Mesothelial cell of epicardium (in vitro differentiated cells): ENCODE data around the gene DNAJC16. TPM values are rescaled to one million over a fixed set of nuclear protein-coding genes. Genes with fewer than 3 reads are reported as not detected.
A peak's percentile ranks its signal among the peaks of the same experiment; 100 is the strongest.
"Not testable (repeated sequence)": the region's sequence is repeated elsewhere in the genome, so short reads cannot be mapped to it uniquely, and the experiment has no call there.

ENCODE experiments used
- DNase-seq, 2 experiments: peaks; one replicate each; pipeline ENCODE4 v3.0.0; 2021; ENCODE audit warnings: low spot score in 2 of 2; ENCODE audit not compliant: unreplicated experiment in 2 of 2
- H3K27ac Mint-ChIP-seq: 2 replicates; pipeline ENCODE4 v1.8.0; 2021; ENCODE audit warnings: mixed read lengths
- H3K27me3 Mint-ChIP-seq: 2 replicates; pipeline ENCODE4 v1.8.0; 2021; ENCODE audit warnings: low read depth, mixed read lengths
- H3K36me3 Mint-ChIP-seq: 2 replicates; pipeline ENCODE4 v1.8.0; 2021; ENCODE audit warnings: mixed read lengths
- H3K4me1 Mint-ChIP-seq: 2 replicates; pipeline ENCODE4 v1.8.0; 2021; ENCODE audit warnings: mixed read lengths
- H3K4me3 Mint-ChIP-seq: 2 replicates; pipeline ENCODE4 v1.8.0; 2021; ENCODE audit warnings: mild to moderate bottlenecking, moderate library complexity, mixed read lengths
- H3K9me3 Mint-ChIP-seq: 2 replicates; pipeline ENCODE4 v1.8.0; 2021; ENCODE audit warnings: mixed read lengths
- total RNA-seq: library from RNA; stranded (reverse); gene quantifications from 3 replicates; pipeline ENCODE4 v1.2.1, GENCODE V29; 2021
- TF ChIP-seq, protein P1 (sequence below): fragments of 200-600 bp; sonication (generic); IDR thresholded peaks from one replicate; pipeline ENCODE4 v1.5.0; 2021; ENCODE audit warnings: antibody characterized with exemption; ENCODE audit not compliant: unreplicated experiment

The DNAJC16 gene
- total RNA-seq, result 24.5 to 28.7 TPM (median 24.7 TPM) in 3 replicates

- no peaks in the 10 kb centered on the region for H3K27me3 Mint-ChIP-seq
- peak within 1 kb of the TSS; percentile 100 for H3K27ac Mint-ChIP-seq
- H3K36me3 Mint-ChIP-seq, result peaks cover 10% of the 10 kb centered on the region
- peak within 1 kb of the TSS; percentile 90 for H3K4me3 Mint-ChIP-seq
- no peaks in the 10 kb centered on the region for H3K9me3 Mint-ChIP-seq
- DNase-seq, result peak; percentile 91 to 92
- peaks cover 32% of the 10 kb centered on the region for H3K4me1 Mint-ChIP-seq
- TF ChIP-seq, protein P1, sequence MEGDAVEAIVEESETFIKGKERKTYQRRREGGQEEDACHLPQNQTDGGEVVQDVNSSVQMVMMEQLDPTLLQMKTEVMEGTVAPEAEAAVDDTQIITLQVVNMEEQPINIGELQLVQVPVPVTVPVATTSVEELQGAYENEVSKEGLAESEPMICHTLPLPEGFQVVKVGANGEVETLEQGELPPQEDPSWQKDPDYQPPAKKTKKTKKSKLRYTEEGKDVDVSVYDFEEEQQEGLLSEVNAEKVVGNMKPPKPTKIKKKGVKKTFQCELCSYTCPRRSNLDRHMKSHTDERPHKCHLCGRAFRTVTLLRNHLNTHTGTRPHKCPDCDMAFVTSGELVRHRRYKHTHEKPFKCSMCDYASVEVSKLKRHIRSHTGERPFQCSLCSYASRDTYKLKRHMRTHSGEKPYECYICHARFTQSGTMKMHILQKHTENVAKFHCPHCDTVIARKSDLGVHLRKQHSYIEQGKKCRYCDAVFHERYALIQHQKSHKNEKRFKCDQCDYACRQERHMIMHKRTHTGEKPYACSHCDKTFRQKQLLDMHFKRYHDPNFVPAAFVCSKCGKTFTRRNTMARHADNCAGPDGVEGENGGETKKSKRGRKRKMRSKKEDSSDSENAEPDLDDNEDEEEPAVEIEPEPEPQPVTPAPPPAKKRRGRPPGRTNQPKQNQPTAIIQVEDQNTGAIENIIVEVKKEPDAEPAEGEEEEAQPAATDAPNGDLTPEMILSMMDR, result no peak
Observed at GRCh38 chr1:15526490-15527339, at the start of gene DNAJC16. TSS of gene DNAJC16 (plus strand) at chr1:15526848. CDS start at chr1:15529106, 2,258 bp downstream.

DNA sequence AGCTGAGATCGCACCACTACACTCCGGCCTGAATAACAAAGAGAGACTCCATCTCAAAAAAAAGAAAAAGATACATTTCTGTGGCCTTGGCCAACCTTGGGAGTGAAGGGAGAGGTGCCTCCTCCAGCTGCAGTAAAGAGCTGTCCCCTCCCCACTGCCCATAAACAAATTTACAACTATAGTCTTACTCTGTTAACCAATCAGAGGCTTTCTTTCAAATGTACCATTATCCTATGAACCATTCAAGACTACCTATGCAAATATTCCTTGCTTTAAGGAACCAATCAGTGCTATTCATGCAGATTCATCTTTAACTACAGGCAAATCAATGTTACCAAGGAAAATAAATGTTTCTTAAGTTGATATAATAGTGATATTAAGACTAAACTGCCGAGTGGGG lies 49.7 kb upstream of the DNAJC16 start:
- peaks cover 4% of the 10 kb centered on the region for H3K9me3 Mint-ChIP-seq
- no peak for DNase-seq
- TF ChIP-seq, protein P1, result no peak
- peaks cover 6% of the 10 kb centered on the region for H3K4me1 Mint-ChIP-seq
- H3K36me3 Mint-ChIP-seq, result no peaks in the 10 kb centered on the region
- no peak overlapping the region for H3K4me3 Mint-ChIP-seq
- peaks cover 3% of the 10 kb centered on the region for H3K27me3 Mint-ChIP-seq
- no peak overlapping the region for H3K27ac Mint-ChIP-seq

- H3K27ac Mint-ChIP-seq, result no peak overlapping the region
- peaks cover 6% of the 10 kb centered on the region for H3K4me1 Mint-ChIP-seq
- H3K4me3 Mint-ChIP-seq, result no peak overlapping the region
- peaks cover 4% of the 10 kb centered on the region for H3K9me3 Mint-ChIP-seq
- H3K27me3 Mint-ChIP-seq, result peaks cover 1% of the 10 kb centered on the region
- H3K36me3 Mint-ChIP-seq, result no peaks in the 10 kb centered on the region
- TF ChIP-seq, protein P1, result no peak
- no peak for DNase-seq
Observed at GRCh38 chr1:15477646-15478212, 48.9 kb upstream of the DNAJC16 start.

GRCh38 chr1:15479654-15480347 lies 46.8 kb upstream of the DNAJC16 start:
- peaks cover 5% of the 10 kb centered on the region for H3K36me3 Mint-ChIP-seq
- H3K9me3 Mint-ChIP-seq, result peaks cover 4% of the 10 kb centered on the region
- DNase-seq, result no peak
- H3K4me1 Mint-ChIP-seq, result peaks cover 6% of the 10 kb centered on the region
- peaks cover 1% of the 10 kb centered on the region for H3K27me3 Mint-ChIP-seq
- no peak overlapping the region for H3K4me3 Mint-ChIP-seq
- TF ChIP-seq, protein P1, result no peak
- H3K27ac Mint-ChIP-seq, result no peak overlapping the region

DNA sequence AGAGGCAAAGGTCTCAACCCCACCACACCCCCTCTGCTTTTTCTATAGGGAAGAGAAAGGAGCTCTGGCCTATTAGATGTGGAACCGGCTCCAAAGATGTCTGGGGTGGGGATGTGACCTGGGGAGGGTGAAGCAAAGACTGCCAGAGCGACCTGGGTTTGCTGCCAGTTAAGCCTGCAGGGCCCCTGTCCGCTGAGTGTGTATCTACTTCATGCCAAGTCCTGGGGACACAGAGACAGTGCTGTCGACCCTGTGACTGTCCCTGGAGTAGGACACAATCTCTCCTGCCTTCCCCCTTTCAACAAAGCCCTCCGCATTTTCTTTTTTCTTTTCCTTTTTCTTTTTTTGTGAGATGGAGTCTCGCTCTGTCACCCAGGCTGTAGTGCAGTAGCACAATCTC lies 44.2 kb upstream of the DNAJC16 start:
- not testable (repeated sequence) for DNase-seq, H3K4me3 Mint-ChIP-seq, H3K4me1 Mint-ChIP-seq, H3K9me3 Mint-ChIP-seq, H3K27me3 Mint-ChIP-seq, H3K27ac Mint-ChIP-seq
- H3K36me3 Mint-ChIP-seq, result peaks cover 23% of the 10 kb centered on the region

DNA sequence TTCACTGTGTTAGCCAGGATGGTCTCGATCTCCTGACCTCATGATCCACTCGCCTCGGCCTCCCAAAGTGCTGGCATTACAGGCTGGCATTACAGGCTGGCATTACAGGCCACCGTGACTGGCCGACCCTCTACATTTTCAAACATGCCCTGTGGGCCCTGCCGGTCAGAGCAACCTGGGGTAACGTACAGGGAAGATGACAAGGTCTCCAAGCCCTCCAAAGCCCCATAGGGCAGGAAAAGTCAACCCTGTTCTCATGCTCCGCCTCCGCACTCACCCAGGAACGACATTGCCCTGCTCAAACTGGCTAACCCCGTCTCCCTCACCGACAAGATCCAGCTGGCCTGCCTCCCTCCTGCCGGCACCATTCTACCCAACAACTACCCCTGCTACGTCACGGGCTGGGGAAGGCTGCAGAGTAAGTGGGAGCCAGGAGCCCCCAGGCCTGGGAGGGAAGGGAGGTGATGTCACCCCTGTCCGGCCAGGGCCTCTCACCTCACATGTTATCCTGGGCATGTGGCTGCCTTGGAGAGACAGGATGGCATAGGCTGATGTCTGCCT lies 43.6 kb upstream of the DNAJC16 start:
- not testable (repeated sequence) for H3K9me3 Mint-ChIP-seq, DNase-seq, H3K27me3 Mint-ChIP-seq, H3K4me3 Mint-ChIP-seq, H3K27ac Mint-ChIP-seq, H3K4me1 Mint-ChIP-seq
- peaks cover 23% of the 10 kb centered on the region for H3K36me3 Mint-ChIP-seq
